ENCODE data around the gene KCTD2. TPM values are rescaled to one million over a fixed set of nuclear protein-coding genes. Genes with fewer than 3 reads are reported as not detected.

The KCTD2 gene
- total and polyA plus RNA-seq, 9 of the 15 experiments (the other 6 are each of a cell fraction or from before 2014, with no cell fraction given): 1.7 to 32.9 (median 15.8) TPM

- TF ChIP-seq CREB3 (tag; conservative IDR thresholded peaks at IDR 0.05; ENCODE audit: low read depth) (no peak), EHMT2 (IDR thresholded peaks at IDR 0.05) (no peak), RB1 (IDR thresholded peaks at IDR 0.05; ENCODE audit: low read depth) (peak; percentile 73; the same call in 1 of the 2 replicates), ZNF174 (CRISPR knock-in tag; IDR thresholded peaks at IDR 0.05) (no peak), ZC3H4 (CRISPR knock-in tag; IDR thresholded peaks at IDR 0.05; ENCODE audit: borderline replicate concordance) (no peak), TAF7 (tag; IDR thresholded peaks at IDR 0.05) (no peak), DNMT1 (IDR thresholded peaks at IDR 0.05) (no peak), BHLHE40 (IDR thresholded peaks at IDR 0.05; ENCODE audit: low read length) (no peak), VEZF1 (CRISPR knock-in tag; IDR thresholded peaks at IDR 0.05) (peak; percentile 41; the same call in 1 of the 2 replicates), BRCA1 (IDR thresholded peaks at IDR 0.05) (no peak), BRCA1 (CRISPR knock-in tag; IDR thresholded peaks at IDR 0.05) (no peak), ZNF639 (CRISPR knock-in tag; conservative IDR thresholded peaks at IDR 0.05 in 1 of 2, IDR thresholded peaks at IDR 0.05 in 1 of 2) (no peak), YY1 (IDR thresholded peaks at IDR 0.05; ENCODE audit: borderline replicate concordance in 1 of 3, control insufficient read depth in 1 of 3, extremely low read depth in 1 of 3, insufficient read depth in 3 of 3, insufficient read length in 1 of 3, insufficient replicate concordance in 2 of 3, low read depth in 1 of 3, low read length in 2 of 3) (peak in 2 of 3 experiments; percentile 38 to 48), HMGN3 (IDR thresholded peaks at IDR 0.05; ENCODE audit: borderline replicate concordance, extremely low read depth, insufficient read length, low read depth, low read length) (no peak), BMI1 (IDR thresholded peaks at IDR 0.05; ENCODE audit: low read length) (no peak), ZKSCAN1 (IDR thresholded peaks at IDR 0.05; ENCODE audit: low read depth, low read length) (0 out of 2 replicates have a peak, but pooled peaks have one; percentile 23), KAT2B (IDR thresholded peaks at IDR 0.05; ENCODE audit: low read depth, low read length) (no peak)
- TF ChIP-seq, protein P1, sequence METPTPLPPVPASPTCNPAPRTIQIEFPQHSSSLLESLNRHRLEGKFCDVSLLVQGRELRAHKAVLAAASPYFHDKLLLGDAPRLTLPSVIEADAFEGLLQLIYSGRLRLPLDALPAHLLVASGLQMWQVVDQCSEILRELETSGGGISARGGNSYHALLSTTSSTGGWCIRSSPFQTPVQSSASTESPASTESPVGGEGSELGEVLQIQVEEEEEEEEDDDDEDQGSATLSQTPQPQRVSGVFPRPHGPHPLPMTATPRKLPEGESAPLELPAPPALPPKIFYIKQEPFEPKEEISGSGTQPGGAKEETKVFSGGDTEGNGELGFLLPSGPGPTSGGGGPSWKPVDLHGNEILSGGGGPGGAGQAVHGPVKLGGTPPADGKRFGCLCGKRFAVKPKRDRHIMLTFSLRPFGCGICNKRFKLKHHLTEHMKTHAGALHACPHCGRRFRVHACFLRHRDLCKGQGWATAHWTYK (CRISPR knock-in tag; IDR thresholded peaks at IDR 0.05): no peak
- TF ChIP-seq, protein P2, sequence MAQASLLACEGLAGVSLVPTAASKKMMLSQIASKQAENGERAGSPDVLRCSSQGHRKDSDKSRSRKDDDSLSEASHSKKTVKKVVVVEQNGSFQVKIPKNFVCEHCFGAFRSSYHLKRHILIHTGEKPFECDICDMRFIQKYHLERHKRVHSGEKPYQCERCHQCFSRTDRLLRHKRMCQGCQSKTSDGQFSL (CRISPR knock-in tag; IDR thresholded peaks at IDR 0.05): peak; percentile 60; the same call in 1 of the 2 replicates
- TF ChIP-seq, protein P2 (tag; IDR thresholded peaks at IDR 0.05): no peak
Observed at GRCh38 chr17:75113798-75114551, 67.0 kb downstream of the KCTD2 start (continued).
